ENCODE data around the gene HEG1.

- TF ChIP-seq CTCF (conservative IDR thresholded peaks at IDR 0.05; ENCODE audit: low read depth, low read length) (no peak), EZH2phosphoT487 (IDR thresholded peaks at IDR 0.05; ENCODE audit: borderline replicate concordance, low read length) (no peak), EZH2 (IDR thresholded peaks at IDR 0.05; ENCODE audit: low read length, unreplicated experiment) (no peak)
Measured at GRCh38 chr3:125051715-125052581, 3.8 kb downstream of the HEG1 start.
